Activated naive CD8-positive, alpha-beta T cell treated with anti-CD3 and anti-CD28 coated beads, Interleukin-2, amount 10 ng/mL, durations not matched to agents 7 days and 5 days (primary cell): ENCODE results near the gene ARHGAP18. TPM values are rescaled to one million over a fixed set of nuclear protein-coding genes. Genes with fewer than 3 reads are reported as not detected.

Source experiments
- ATAC-seq: fragments of 150-1000 bp; cut with Tn5 transposase; one replicate; pipeline ENCODE4 v1.10.0; 2021; ENCODE audit warnings: low read depth, moderate library complexity
- POLR2A ChIA-PET: fragments of 350-600 bp; sonication (Branson Sonifier 250); formaldehyde crosslinking; loops from one replicate; lab custom pipeline; 2021; ENCODE audit warnings: antibody characterized with exemption; lab: Charles Lee
- DNase-seq: peaks from one replicate; pipeline ENCODE4 v3.0.0; 2021
- H3K27ac Mint-ChIP-seq: one replicate; pipeline ENCODE4 v1.8.0; 2022; ENCODE audit warnings: mild to moderate bottlenecking, mixed read lengths
- H3K27me3 Mint-ChIP-seq: one replicate; pipeline ENCODE4 v1.8.0; 2022; ENCODE audit warnings: mild to moderate bottlenecking, moderate library complexity, mixed read lengths
- H3K36me3 Mint-ChIP-seq: one replicate; pipeline ENCODE4 v1.8.0; 2021; ENCODE audit warnings: mild to moderate bottlenecking, mixed read lengths
- H3K4me1 Mint-ChIP-seq: one replicate; pipeline ENCODE4 v1.8.0; 2021; ENCODE audit warnings: mixed read lengths
- H3K4me3 Mint-ChIP-seq: one replicate; pipeline ENCODE4 v1.8.0; 2022; ENCODE audit warnings: mild to moderate bottlenecking, moderate library complexity, mixed read lengths
- H3K9me3 Mint-ChIP-seq: one replicate; pipeline ENCODE4 v1.8.0; 2021; ENCODE audit warnings: mixed read lengths
- total RNA-seq, 2 experiments: library from RNA; stranded (reverse); gene quantifications; one replicate each; pipeline ENCODE4 v1.2.3, GENCODE V29; 2021

Gene ARHGAP18
- total RNA-seq, 2 experiments from 2014 or later, result 12.1 to 12.7 TPM

GRCh38 chr6:129681913-129682205 lies 28.1 kb downstream of the ARHGAP18 start:
- peaks cover 12% of the 10 kb centered on the region for H3K36me3 Mint-ChIP-seq
- H3K27ac Mint-ChIP-seq, result no peak overlapping the region
- no peak overlapping the region for H3K4me3 Mint-ChIP-seq
- no peaks in the 10 kb centered on the region for H3K27me3 Mint-ChIP-seq
- ATAC-seq, result no peak
- peaks cover 42% of the 10 kb centered on the region for H3K4me1 Mint-ChIP-seq
- POLR2A ChIA-PET, result no interaction called here
- no peak for DNase-seq
- H3K9me3 Mint-ChIP-seq, result no peaks in the 10 kb centered on the region

- POLR2A ChIA-PET, result no interaction called here
- H3K36me3 Mint-ChIP-seq, result peaks cover 15% of the 10 kb centered on the region
- H3K4me1 Mint-ChIP-seq, result peaks cover 35% of the 10 kb centered on the region
- no peaks in the 10 kb centered on the region for H3K27me3 Mint-ChIP-seq
- no peak overlapping the region for H3K4me3 Mint-ChIP-seq
- H3K27ac Mint-ChIP-seq, result no peak overlapping the region
- ATAC-seq (no peak), DNase-seq (no peak)
- H3K9me3 Mint-ChIP-seq, result no peaks in the 10 kb centered on the region
Measured at GRCh38 chr6:129680633-129681032, 29.3 kb downstream of the ARHGAP18 start.

GRCh38 chr6:129679758-129680157 lies 30.2 kb downstream of the ARHGAP18 start:
- peaks cover 33% of the 10 kb centered on the region for H3K4me1 Mint-ChIP-seq
- H3K9me3 Mint-ChIP-seq, result peaks cover 2% of the 10 kb centered on the region
- no peak overlapping the region for H3K4me3 Mint-ChIP-seq
- POLR2A ChIA-PET, result no interaction called here
- DNase-seq, result no peak
- H3K36me3 Mint-ChIP-seq, result peaks cover 18% of the 10 kb centered on the region
- ATAC-seq, result no peak
- H3K27me3 Mint-ChIP-seq, result no peaks in the 10 kb centered on the region
- H3K27ac Mint-ChIP-seq, result no peak overlapping the region

- no peak for DNase-seq
- H3K27ac Mint-ChIP-seq, result no peak overlapping the region
- peaks cover 2% of the 10 kb centered on the region for H3K9me3 Mint-ChIP-seq
Measured at GRCh38 chr6:129679275-129679674, 30.7 kb downstream of the ARHGAP18 start.

GRCh38 chr6:129678463-129678862 lies 31.5 kb downstream of the ARHGAP18 start:
- Mint-ChIP-seq H3K36me3 (peaks cover 19% of the 10 kb centered on the region), H3K27me3 (no peaks in the 10 kb centered on the region), H3K4me3 (no peak overlapping the region), H3K27ac (no peak overlapping the region), H3K9me3 (peaks cover 2% of the 10 kb centered on the region), H3K4me1 (peaks cover 23% of the 10 kb centered on the region)
- ATAC-seq (no peak), DNase-seq (no peak)
- POLR2A ChIA-PET, result no interaction called here

More at GRCh38 chr6:129679275-129679674, 30.7 kb downstream of the ARHGAP18 start:
- no peak overlapping the region for H3K4me3 Mint-ChIP-seq
- H3K27me3 Mint-ChIP-seq, result no peaks in the 10 kb centered on the region
- H3K36me3 Mint-ChIP-seq, result peaks cover 21% of the 10 kb centered on the region
- H3K4me1 Mint-ChIP-seq, result peaks cover 28% of the 10 kb centered on the region
- POLR2A ChIA-PET, result no interaction called here
- ATAC-seq, result no peak

- no peak overlapping the region for H3K4me3 Mint-ChIP-seq
- no peak for DNase-seq
- peaks cover 25% of the 10 kb centered on the region for H3K4me1 Mint-ChIP-seq
- no peak overlapping the region for H3K27ac Mint-ChIP-seq
- H3K36me3 Mint-ChIP-seq, result peaks cover 19% of the 10 kb centered on the region
- H3K27me3 Mint-ChIP-seq, result no peaks in the 10 kb centered on the region
- no peak for ATAC-seq
- H3K9me3 Mint-ChIP-seq, result peaks cover 2% of the 10 kb centered on the region
- POLR2A ChIA-PET, result interaction anchor here (0.7 kb wide), 1 partner anchor 34 kb away, joined by 3 read pairs; no protein-coding TSS in a partner anchor
Measured at GRCh38 chr6:129677620-129678325, 32.2 kb downstream of the ARHGAP18 start.

- peaks cover 13% of the 10 kb centered on the region for H3K36me3 Mint-ChIP-seq
- no peak for ATAC-seq
- no peak overlapping the region for H3K4me3 Mint-ChIP-seq
- no peak overlapping the region for H3K27ac Mint-ChIP-seq
- no peaks in the 10 kb centered on the region for H3K27me3 Mint-ChIP-seq
- H3K4me1 Mint-ChIP-seq, result peaks cover 36% of the 10 kb centered on the region
- DNase-seq, result no peak
- H3K9me3 Mint-ChIP-seq, result peaks cover 2% of the 10 kb centered on the region
- POLR2A ChIA-PET, result interaction anchor here (0.6 to 1.7 kb wide), 3 partner anchors 11 to 38 kb away, joined by 4 to 7 read pairs (median 4); partner anchors contain the start of gene ARHGAP18
Measured at GRCh38 chr6:129675669-129676472, 34.1 kb downstream of the ARHGAP18 start.

- DNase-seq, result no peak
- POLR2A ChIA-PET, result interaction anchor here (1.0 to 2.1 kb wide), 7 partner anchors 10 to 347 kb away, joined by 3 to 9 read pairs (median 5); partner anchors contain the start of gene ARHGAP18
- Mint-ChIP-seq H3K9me3 (peaks cover 2% of the 10 kb centered on the region), H3K4me1 (peaks cover 35% of the 10 kb centered on the region), H3K36me3 (peaks cover 10% of the 10 kb centered on the region), H3K4me3 (no peak overlapping the region), H3K27ac (peak overlapping the region; percentile 98), H3K27me3 (no peaks in the 10 kb centered on the region)
- no peak for ATAC-seq
Measured at GRCh38 chr6:129673748-129674147, 36.2 kb downstream of the ARHGAP18 start.

- POLR2A ChIA-PET, result interaction anchor here (1.0 to 2.1 kb wide), 7 partner anchors 11 to 348 kb away, joined by 3 to 9 read pairs (median 5); partner anchors contain the start of gene ARHGAP18
- Mint-ChIP-seq H3K27ac (peak overlapping the region; percentile 98), H3K4me3 (peak overlapping the region; percentile 80), H3K36me3 (peaks cover 10% of the 10 kb centered on the region), H3K4me1 (peaks cover 33% of the 10 kb centered on the region), H3K27me3 (no peaks in the 10 kb centered on the region), H3K9me3 (peaks cover 2% of the 10 kb centered on the region)
- no peak for DNase-seq
- peak; percentile 69 for ATAC-seq
Measured at GRCh38 chr6:129672881-129673631, 36.9 kb downstream of the ARHGAP18 start.

- no peaks in the 10 kb centered on the region for H3K27me3 Mint-ChIP-seq
- peaks cover 2% of the 10 kb centered on the region for H3K9me3 Mint-ChIP-seq
- H3K4me3 Mint-ChIP-seq, result peak overlapping the region; percentile 80
- peak overlapping the region; percentile 98 for H3K27ac Mint-ChIP-seq
- H3K4me1 Mint-ChIP-seq, result peaks cover 27% of the 10 kb centered on the region
- H3K36me3 Mint-ChIP-seq, result peaks cover 10% of the 10 kb centered on the region
- peak; percentile 32 for ATAC-seq
- DNase-seq, result no peak
- POLR2A ChIA-PET, result interaction anchor here (1.2 to 2.1 kb wide), 5 partner anchors 11 to 76 kb away, joined by 4 to 9 read pairs (median 5); partner anchors contain the start of gene ARHGAP18
Measured at GRCh38 chr6:129672341-129672682, 37.7 kb downstream of the ARHGAP18 start.

GRCh38 chr6:129671442-129672340 lies 38.3 kb downstream of the ARHGAP18 start:
- no peaks in the 10 kb centered on the region for H3K27me3 Mint-ChIP-seq
- peak; percentile 58 for DNase-seq
- H3K9me3 Mint-ChIP-seq, result peaks cover 2% of the 10 kb centered on the region
- peaks cover 10% of the 10 kb centered on the region for H3K36me3 Mint-ChIP-seq
- peak overlapping the region; percentile 80 for H3K4me3 Mint-ChIP-seq
- ATAC-seq, result peak; percentile 92
- POLR2A ChIA-PET, result interaction anchor here (1.2 kb wide), 1 partner anchor 38 kb away, joined by 4 read pairs; the partner anchor contains the start of gene ARHGAP18
- peaks cover 27% of the 10 kb centered on the region for H3K4me1 Mint-ChIP-seq
- peak overlapping the region; percentile 98 for H3K27ac Mint-ChIP-seq

GRCh38 chr6:129670634-129671033 lies 39.3 kb downstream of the ARHGAP18 start:
- H3K4me3 Mint-ChIP-seq, result no peak overlapping the region
- POLR2A ChIA-PET, result no interaction called here
- peaks cover 32% of the 10 kb centered on the region for H3K4me1 Mint-ChIP-seq
- ATAC-seq (no peak), DNase-seq (no peak)
- H3K27ac Mint-ChIP-seq, result no peak overlapping the region
- H3K27me3 Mint-ChIP-seq, result no peaks in the 10 kb centered on the region
- H3K9me3 Mint-ChIP-seq, result peaks cover 2% of the 10 kb centered on the region
- peaks cover 7% of the 10 kb centered on the region for H3K36me3 Mint-ChIP-seq
